Measurements from ENCODE around the gene CAP2.
"Not testable (repeated sequence)": the region's sequence is repeated elsewhere in the genome, so short reads cannot be mapped to it uniquely, and the experiment has no call there.

Gene CAP2

DNA sequence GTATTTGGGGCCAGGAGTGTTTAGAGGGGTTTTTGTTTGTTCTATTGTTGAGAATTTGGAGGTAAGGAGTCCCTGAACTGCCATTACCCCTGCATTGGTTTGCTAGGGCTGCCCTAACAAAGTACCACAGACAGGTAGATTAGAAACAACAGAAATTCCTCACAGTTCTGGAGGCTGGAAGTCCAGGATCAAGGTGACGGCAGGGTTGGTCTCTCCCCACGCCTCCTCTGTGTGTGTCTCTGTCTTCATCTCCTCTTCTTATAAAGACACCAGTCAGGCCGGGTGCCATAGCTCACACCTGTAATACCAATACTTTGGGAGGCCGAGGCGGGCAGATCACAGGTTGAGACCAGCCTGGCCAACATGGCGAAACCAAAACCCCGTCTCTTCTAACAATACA lies 109.7 kb downstream of the CAP2 start:
- no peak for DNase-seq (ENCODE audit: low read depth)

DNA sequence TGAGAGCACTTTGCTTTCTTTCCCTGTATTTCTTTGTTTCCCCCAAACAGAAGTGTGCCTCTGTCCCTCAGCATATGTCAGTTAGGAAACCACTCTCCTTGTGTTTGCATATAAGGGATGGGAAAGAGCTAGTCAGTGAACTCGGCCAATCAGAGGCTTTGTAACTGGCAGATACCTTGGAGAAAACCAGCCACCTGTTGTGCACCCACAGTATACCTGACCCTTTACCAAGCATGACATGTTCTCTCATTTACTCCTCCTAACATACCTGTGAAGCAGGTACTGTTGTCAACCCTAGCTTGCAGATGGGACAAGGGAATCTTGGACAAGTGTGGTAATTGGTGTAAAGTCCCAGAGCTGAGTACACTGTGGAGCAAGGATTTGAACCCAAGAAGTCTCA lies 110.6 kb downstream of the CAP2 start:
- no peak for DNase-seq (ENCODE audit: low read depth)

DNA sequence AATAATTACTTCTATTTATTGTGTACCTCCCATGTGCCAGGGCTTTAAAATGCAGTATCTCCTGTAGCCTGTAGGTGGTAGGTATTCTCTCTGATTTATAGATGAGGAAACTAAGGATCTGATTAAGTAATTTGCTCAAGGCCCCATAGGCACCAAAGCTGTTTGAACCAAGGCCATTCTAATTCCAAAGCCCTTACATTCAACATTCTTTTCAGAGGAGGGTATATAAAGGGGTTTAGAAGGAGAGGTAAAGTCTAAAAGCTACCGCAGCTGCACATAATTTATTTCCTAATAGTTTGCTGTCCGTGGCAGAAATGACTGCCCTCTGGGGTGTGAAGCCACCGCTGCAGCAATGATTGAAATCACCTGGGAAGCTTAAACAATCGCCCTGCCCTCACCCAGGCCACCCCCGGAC lies 111.7 kb downstream of the CAP2 start:
- peak; percentile 6 for DNase-seq (ENCODE audit: low read depth)

GRCh38 chr6:17505767-17506280 lies 112.4 kb downstream of the CAP2 start:
- peak; percentile 44 for DNase-seq (ENCODE audit: low read depth)

DNA sequence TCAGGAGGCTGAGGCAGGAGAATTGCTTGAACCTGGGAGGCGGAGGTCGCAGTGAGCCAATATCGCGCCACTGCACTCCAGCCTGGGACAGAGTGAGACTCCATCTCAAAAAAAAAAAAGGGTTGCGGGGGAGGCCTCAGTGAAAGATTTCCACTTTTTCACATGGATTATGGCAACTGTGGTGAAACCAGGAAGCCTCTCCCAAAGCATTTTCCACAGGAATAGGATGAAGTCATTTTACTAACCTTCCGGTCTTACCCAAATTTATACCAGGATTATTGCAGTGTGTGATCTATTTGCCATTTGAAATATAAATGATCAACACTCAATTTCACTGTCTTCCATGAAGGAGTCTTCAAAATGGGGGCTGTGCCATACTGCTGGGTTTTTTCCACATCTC lies 113.1 kb downstream of the CAP2 start:
- DNase-seq (ENCODE audit: low read depth): no peak

- no peak for DNase-seq (ENCODE audit: low read depth)
Measured at GRCh38 chr6:17506962-17507361, 113.6 kb downstream of the CAP2 start.

DNA sequence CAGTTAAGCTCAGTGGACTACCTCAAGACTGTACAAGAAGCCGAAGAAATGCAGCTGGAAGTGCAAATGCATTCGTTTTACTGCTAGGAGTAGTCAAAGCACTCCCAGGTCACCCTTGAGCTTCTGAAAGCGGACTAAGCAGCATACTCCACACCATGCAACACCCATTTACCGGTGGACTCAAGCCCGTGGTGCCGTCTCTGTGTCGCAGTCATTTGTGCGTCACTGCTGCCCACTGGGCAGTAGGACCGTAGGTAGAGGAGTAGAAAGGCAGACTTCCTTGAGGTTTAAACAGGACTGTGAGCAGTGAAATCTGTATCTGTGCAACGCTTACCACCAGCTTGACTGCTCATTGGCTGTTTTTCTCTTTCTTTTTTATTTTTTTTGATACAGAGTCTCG lies 117.7 kb downstream of the CAP2 start:
- no peak for DNase-seq (ENCODE audit: low read depth)

- DNase-seq (ENCODE audit: low read depth): no peak
Measured at GRCh38 chr6:17511580-17511979, 118.2 kb downstream of the CAP2 start.

DNA sequence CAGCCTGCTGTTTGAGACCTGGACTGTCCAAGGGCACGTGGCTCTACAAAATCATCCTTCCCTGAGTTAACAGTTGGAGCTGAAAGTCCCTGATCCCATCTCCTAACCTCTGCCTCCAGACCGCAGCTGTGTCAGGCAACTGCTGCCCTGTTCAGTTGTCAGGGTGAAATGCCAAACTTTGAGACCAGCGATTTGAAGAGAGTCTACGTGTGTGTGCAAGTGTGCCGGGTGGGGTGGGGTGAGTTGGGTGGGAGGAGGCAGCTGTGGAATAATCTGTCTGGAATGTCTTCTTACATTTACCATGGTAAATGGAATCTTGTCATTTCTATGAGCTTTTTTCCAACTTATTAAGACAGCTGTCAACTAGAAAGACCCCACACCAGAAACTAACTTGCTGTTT lies 125.7 kb downstream of the CAP2 start:
- DNase-seq (ENCODE audit: low read depth): no peak

- DNase-seq (ENCODE audit: low read depth): peak; percentile 8
Measured at GRCh38 chr6:17525637-17526036, 132.2 kb downstream of the CAP2 start.

- DNase-seq (ENCODE audit: low read depth): peak; percentile 3
Measured at GRCh38 chr6:17527076-17527475, 133.7 kb downstream of the CAP2 start.

GRCh38 chr6:17530321-17530835 lies 137.0 kb downstream of the CAP2 start:
- DNase-seq (ENCODE audit: low read depth): no peak

GRCh38 chr6:17536586-17536985 lies 143.2 kb downstream of the CAP2 start:
- no peak for DNase-seq (ENCODE audit: low read depth)

GRCh38 chr6:17542243-17542642 lies 148.8 kb downstream of the CAP2 start:
- DNase-seq (ENCODE audit: low read depth): no peak

DNA sequence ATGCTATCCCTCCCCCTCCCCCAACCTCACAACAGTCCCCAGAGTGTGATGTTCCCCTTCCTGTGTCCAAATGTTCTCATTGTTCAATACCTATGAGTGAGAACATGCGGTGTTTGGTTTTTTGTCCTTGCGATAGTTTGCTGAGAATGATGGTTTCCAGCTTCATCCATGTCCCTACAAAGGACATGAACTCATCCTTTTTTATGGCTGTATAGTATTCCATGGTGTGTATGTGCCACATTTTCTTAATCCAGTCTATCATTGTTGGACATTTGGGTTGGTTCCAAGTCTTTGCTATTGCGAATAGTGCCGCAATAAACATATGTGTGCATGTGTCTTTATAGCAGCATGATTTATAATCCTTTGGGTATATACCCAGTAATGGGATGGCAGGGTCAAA lies 152.3 kb downstream of the CAP2 start:
- not testable (repeated sequence) for DNase-seq (ENCODE audit: low read depth)

DNA sequence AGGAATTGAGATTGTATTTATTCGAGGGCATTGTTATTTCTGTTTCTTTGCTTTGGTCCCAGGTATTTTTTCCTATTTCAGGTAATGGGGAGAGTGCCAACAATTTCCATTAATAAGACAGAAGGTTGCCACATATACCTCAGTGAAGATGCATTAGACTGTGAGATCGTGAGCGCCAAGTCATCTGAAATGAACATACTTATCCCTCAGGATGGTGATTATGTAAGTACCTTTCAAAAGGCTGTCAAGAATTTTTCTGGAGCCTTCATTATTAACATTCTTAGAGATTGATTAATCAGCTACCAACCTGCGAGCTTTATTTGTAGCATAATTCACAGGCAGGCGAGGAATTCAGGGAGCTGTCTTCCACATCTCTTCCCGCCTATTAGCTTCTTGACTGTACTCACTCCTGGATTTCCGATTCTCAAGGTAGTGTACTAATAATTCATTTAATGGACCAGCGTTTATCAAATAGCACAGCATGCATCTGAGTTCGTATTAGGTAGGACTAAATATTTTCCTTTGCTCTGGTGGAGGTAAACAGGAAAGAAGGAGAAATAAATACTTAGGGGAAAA lies 158.1 kb downstream of the CAP2 start:
- DNase-seq (ENCODE audit: low read depth): no peak

- no peak for DNase-seq (ENCODE audit: low read depth)
Measured at GRCh38 chr6:17552861-17553260, 159.5 kb downstream of the CAP2 start.

DNA sequence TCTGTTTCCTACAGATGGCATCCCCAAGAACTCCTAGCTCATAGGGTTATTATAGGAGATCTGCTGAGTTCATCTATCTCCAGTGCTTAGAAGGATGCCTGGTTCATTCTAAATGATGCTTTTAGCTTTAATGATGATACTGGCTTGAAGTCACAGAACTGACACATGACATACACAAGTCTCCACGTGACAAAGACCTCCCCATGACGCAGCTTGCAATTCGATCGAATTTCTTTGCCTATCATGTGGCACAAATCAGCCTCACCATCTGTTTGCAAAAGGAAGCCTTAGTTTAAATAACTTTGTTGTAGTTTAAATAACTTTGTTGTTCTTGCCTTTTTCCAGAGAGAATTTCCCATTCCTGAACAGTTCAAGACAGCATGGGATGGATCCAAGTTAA lies 162.6 kb downstream of the CAP2 start:
- no peak for DNase-seq (ENCODE audit: low read depth)

- no peak for DNase-seq (ENCODE audit: low read depth)
Measured at GRCh38 chr6:17562636-17563035, 169.2 kb downstream of the CAP2 start.

DNA sequence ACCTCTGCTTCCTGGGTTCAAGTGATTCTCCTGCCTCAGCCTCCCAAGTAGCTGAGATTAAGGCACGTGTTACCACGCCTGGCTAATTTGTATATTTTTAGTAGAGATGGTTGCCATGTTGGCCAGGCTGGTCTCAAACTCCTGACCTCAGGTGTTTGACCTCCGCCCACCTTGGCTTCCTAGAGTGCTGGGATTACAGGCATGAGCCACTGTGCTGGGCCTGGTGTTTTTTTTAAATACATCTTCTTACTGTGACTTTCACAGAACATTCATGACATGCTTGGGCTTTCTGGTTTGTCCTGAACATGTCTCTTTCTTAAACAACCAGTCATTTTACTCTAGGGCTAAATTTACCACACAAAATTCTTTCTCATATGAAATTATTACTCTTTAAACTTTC lies 172.0 kb downstream of the CAP2 start:
- no peak for DNase-seq (ENCODE audit: low read depth)

GRCh38 chr6:17574866-17575560 lies 181.6 kb downstream of the CAP2 start:
- peak; percentile 82 for DNase-seq (ENCODE audit: low read depth)

DNA sequence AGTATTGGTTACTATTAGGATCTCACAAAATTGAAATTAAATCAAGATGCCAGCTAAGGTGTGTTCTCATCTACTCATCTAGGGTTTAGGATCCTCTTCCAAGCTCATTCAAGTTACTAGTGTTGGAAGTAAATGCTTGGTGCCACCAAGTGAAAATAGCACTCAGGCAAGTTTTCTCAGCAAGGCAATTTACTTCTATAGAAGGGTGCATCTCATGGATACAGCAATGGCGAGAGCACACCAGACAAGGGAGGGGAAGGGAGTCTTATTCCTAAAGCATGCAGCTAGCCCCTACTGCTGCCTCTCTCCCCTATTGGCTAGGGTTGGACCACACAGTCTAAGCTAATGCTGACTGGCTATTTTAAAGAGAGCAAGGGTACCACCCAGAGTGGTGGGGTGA lies 183.7 kb downstream of the CAP2 start:
- no peak for DNase-seq (ENCODE audit: low read depth)

DNA sequence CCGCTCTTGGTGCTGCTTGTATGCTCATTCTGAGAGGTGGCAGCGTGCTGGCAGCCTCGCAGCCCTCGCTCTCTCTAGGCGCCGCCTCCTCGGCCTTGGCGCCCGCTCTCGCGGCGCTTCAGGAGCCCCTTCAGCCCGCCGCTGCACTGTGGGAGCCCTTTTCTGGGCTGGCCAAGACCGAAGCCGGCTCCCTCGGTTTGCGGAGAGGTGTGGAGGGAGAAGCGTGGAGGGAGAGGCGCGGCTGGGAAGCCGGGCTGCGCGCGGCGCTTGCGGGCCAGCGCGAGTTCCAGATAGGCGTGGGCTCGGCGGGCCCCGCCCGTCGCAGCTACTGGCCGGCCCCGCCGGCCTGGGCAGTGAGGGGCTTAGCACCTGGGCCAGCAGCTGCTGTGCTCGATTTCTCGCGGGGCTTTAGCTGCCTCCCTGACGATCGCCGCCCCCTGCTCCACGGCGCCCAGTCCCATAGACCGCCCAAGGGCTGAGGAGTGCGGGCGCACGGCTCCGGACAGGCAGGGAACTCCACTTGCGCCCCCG lies 187.2 kb downstream of the CAP2 start:
- peak; percentile 38 for DNase-seq (ENCODE audit: low read depth)

All from fibroblast of gingiva (primary cell).